Measurements from ENCODE around the gene MAPK12. TPM values are rescaled to one million over a fixed set of nuclear protein-coding genes. Genes with fewer than 3 reads are reported as not detected.

The MAPK12 gene
- total and polyA plus RNA-seq, 8 donors: 11.6 to 31.4 (median 18.4) TPM

DNA sequence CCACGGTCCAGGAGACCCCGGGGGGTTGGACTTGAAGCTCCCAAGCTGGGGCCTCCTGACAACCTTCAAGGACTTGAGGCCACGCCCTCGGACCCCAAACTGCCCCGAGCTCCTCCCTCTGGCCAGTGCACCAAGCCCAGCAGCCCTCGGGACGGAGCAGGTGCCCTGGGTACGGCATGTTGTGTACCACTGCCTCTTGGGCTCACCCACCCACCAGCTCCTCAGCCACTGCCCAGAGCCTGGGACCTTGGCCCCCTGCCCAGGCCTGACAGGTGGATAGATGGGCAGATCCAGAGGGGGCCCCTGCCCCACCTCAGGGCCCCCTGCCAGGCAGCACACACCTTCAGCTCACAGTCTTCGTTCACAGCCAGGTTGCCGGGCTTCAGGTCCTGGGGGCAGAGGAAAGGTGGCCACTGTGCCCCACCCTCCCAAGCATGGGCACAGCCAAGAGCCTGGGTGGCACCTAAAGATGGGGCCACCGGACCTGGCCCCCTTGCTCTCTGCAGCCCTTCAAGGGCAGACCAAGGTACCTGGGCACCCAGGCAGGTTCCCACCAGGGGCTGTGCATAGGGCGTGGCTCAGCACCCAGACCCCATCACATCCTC, 5.1 kb downstream of the MAPK12 start:
- no peak overlapping the region for H3K4me3 ChIP-seq
- H3K4me1 ChIP-seq: peaks cover 0 to 21% of the 10 kb centered on the region in 2 donors
- DNase-seq: no peak
- no peaks in the 10 kb centered on the region for H3K36me3 ChIP-seq
- intact Hi-C loops (cut with DNase I): loop anchor here in 1 of 2 donors (5.0 kb wide), 1 partner anchor 81 kb away; no protein-coding TSS in a partner anchor
- H3K27me3 ChIP-seq: peaks cover 0 to 27% of the 10 kb centered on the region in 2 donors
- no peak overlapping the region for H3K27ac ChIP-seq
- TF ChIP-seq, protein P1, sequence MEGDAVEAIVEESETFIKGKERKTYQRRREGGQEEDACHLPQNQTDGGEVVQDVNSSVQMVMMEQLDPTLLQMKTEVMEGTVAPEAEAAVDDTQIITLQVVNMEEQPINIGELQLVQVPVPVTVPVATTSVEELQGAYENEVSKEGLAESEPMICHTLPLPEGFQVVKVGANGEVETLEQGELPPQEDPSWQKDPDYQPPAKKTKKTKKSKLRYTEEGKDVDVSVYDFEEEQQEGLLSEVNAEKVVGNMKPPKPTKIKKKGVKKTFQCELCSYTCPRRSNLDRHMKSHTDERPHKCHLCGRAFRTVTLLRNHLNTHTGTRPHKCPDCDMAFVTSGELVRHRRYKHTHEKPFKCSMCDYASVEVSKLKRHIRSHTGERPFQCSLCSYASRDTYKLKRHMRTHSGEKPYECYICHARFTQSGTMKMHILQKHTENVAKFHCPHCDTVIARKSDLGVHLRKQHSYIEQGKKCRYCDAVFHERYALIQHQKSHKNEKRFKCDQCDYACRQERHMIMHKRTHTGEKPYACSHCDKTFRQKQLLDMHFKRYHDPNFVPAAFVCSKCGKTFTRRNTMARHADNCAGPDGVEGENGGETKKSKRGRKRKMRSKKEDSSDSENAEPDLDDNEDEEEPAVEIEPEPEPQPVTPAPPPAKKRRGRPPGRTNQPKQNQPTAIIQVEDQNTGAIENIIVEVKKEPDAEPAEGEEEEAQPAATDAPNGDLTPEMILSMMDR (IDR thresholded peaks at IDR 0.05): no peak
- H3K9me3 ChIP-seq: no peaks in the 10 kb centered on the region
- ATAC-seq: no peak

DNA sequence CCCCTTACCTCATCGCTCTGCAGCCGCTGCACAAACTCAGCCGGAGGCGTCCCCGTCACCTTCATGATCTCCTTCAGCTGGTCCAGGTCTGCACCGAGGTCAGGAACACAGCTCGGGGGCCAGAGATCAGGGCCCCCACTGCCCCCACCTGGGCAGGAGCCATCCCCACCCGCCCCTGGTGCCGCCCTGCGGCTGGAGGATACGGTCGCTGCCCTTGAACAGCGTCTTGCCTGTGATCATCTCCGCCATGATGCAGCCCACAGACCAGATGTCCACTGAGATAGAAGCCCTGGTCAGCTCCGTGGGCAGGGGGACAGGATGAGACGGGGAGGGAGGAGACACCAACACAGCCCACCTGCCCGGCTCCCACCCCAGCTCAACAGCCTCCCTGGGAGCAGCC, 5.9 kb downstream of the MAPK12 start:
- ATAC-seq: no peak
- H3K4me1 ChIP-seq: peaks cover 0 to 19% of the 10 kb centered on the region in 2 donors
- H3K36me3 ChIP-seq: no peaks in the 10 kb centered on the region
- peaks cover 0 to 20% of the 10 kb centered on the region in 2 donors for H3K27me3 ChIP-seq
- H3K4me3 ChIP-seq: no peak overlapping the region
- no peak for DNase-seq
- H3K9me3 ChIP-seq: no peaks in the 10 kb centered on the region
- no peak overlapping the region for H3K27ac ChIP-seq
- intact Hi-C loops (cut with DNase I): loop anchor here in 1 of 2 donors (5.0 kb wide), 1 partner anchor 82 kb away; no protein-coding TSS in a partner anchor
- TF ChIP-seq, protein P1 (IDR thresholded peaks at IDR 0.05): no peak

DNA sequence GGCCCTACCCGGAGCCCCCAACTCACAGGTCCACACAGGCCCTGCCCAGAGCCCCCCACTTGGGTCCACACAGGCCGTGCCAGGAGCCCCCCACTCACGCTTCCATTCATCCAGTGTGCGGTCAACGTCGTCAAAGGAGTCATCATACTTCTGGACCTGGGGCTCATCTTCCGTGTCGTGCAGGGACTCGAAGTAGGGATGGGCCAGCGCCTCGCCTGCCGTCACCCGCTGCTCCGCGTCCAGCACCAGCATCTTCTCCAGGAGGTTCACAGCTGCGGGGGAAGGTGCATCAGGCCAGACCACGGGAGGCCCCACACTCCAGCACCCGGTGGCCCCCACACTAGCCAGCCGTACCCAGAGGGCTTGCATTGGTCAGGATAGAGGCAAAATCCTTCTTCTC, 6.4 kb downstream of the MAPK12 start:
- peaks cover 0 to 15% of the 10 kb centered on the region in 2 donors for H3K27me3 ChIP-seq
- intact Hi-C loops (cut with DNase I): loop anchor here in 1 of 2 donors (5.0 kb wide), 1 partner anchor 82 kb away; no protein-coding TSS in a partner anchor
- no peaks in the 10 kb centered on the region for H3K36me3 ChIP-seq
- H3K27ac ChIP-seq: no peak overlapping the region
- H3K4me3 ChIP-seq: no peak overlapping the region
- TF ChIP-seq, protein P1 (IDR thresholded peaks at IDR 0.05): no peak
- DNase-seq (no peak), ATAC-seq (no peak)
- H3K9me3 ChIP-seq: no peaks in the 10 kb centered on the region
- peaks cover 4 to 20% of the 10 kb centered on the region in 2 donors for H3K4me1 ChIP-seq

DNA sequence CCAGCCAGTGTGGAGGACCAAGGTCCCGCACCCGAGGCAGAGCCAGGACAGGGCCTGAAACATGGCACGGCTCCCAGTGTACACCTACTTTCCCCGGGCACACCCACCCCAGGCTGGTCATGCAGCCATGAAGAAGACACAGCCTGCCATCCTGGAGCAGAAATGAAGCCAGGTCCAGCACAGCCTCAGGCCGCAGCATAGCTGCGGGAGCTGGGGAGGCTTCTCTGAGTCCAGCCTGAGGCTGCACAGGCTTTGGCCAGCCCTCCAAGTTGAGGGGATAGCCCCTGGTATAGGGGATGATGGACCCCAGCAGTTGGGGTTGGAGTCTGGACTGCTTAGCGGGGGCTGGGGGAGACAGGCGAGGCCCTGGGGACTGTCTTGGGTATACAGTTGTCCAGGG, 7.5 kb downstream of the MAPK12 start:
- TF ChIP-seq, protein P1 (IDR thresholded peaks at IDR 0.05): no peak
- H3K4me1 ChIP-seq: peaks cover 8 to 31% of the 10 kb centered on the region in 2 donors
- peaks cover 0 to 5% of the 10 kb centered on the region in 2 donors for H3K27me3 ChIP-seq
- no peak for DNase-seq
- no peak for ATAC-seq
- no peaks in the 10 kb centered on the region for H3K36me3 ChIP-seq
- no peak overlapping the region for H3K27ac ChIP-seq
- intact Hi-C loops (cut with DNase I): no loop called here
- no peaks in the 10 kb centered on the region for H3K9me3 ChIP-seq
- H3K4me3 ChIP-seq: no peak overlapping the region

DNA sequence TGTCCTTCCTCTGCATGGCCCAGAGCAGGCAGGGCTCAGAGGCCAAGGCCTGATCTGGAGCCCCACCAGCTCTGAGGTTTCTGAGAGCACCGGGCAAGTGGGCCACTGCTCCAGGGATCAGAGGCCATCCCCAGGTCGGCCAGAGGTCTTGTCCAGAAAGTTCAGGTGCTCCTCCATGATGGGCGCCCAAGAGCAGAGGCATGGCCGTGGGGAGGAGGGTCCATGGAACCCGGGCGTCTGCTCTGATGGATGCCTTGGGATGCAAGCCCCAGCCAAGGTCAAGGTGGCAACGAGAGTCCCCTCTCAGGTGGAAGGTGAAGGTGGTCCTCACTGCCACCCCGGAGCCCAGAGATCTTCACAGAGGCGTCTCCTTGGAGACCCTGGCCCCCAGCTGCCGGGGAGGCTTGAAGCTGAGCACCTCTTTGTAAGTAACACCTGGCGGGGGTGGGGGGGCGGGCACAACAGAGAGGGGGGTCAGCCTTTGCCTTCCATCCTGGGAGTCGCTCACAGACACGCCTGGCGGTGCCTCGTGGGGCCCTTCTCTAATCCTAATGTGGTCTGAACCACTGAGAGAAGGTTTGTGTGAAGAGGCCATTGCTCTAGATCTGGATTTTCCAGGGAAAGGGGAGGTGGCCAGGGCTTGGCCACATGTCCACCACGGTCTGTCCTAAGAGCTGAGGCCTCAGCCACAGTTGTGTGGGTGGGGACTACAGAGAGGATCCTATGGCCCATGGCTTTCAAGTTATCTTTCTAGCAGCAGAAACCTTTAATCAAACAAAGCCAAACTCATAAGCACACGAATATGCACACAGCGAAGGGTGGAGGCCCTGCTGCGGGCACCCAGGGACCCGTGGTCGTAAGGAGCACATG, 8.2 kb downstream of the MAPK12 start:
- intact Hi-C loops (cut with DNase I): no loop called here
- DNase-seq (no peak), ATAC-seq (no peak)
- Histone ChIP-seq H3K27me3 (no peaks in the 10 kb centered on the region), H3K4me1 (peaks cover 8 to 38% of the 10 kb centered on the region in 2 donors), H3K4me3 (no peak overlapping the region), H3K27ac (no peak overlapping the region), H3K9me3 (no peaks in the 10 kb centered on the region), H3K36me3 (peaks cover 0 to 1% of the 10 kb centered on the region in 2 donors)
- TF ChIP-seq, protein P1 (IDR thresholded peaks at IDR 0.05): no peak
